CD8-positive, alpha-beta memory T cell (primary cell): Measurements from ENCODE around the gene RYR3. TPM values are rescaled to one million over a fixed set of nuclear protein-coding genes. Genes with fewer than 3 reads are reported as not detected.

Experiments used
- CTCF ChIA-PET: fragments of 350-600 bp; sonication (Branson Sonifier 250); formaldehyde crosslinking; loops from one replicate; lab custom pipeline; 2021; ENCODE audit warnings: antibody characterized with exemption; lab: Charles Lee
- POLR2A ChIA-PET: fragments of 350-600 bp; sonication (Branson Sonifier 250); formaldehyde crosslinking; loops from one replicate; lab custom pipeline; 2021; ENCODE audit warnings: antibody characterized with exemption; lab: Charles Lee
- DNase-seq, 5 donors: peaks; one replicate each; pipeline versions ENCODE4 v3.0.0 to v3.0.0-alpha.2; 2020 to 2022; ENCODE audit warnings: mixed read lengths in 1 of 5
- H3K27ac ChIP-seq: one replicate; pipeline ENCODE4 v1.7.0; 2013; ENCODE audit warnings: low read depth, mild to moderate bottlenecking, low read length, moderate library complexity
- H3K27me3 ChIP-seq: 2 replicates; pipeline ENCODE4 v1.7.0; 2013; ENCODE audit warnings: low read length, mild to moderate bottlenecking; ENCODE audit not compliant: insufficient read depth, poor library complexity, severe bottlenecking
- H3K36me3 ChIP-seq: 2 replicates; pipeline ENCODE4 v1.7.0; 2013; ENCODE audit warnings: mild to moderate bottlenecking, low read length, moderate library complexity; ENCODE audit not compliant: insufficient read depth
- H3K4me1 ChIP-seq: 2 replicates; pipeline ENCODE4 v1.7.0; 2013; ENCODE audit warnings: mild to moderate bottlenecking, low read length, moderate library complexity; ENCODE audit not compliant: insufficient read depth
- H3K4me3 ChIP-seq: 2 replicates; pipeline ENCODE4 v1.7.0; 2013; ENCODE audit warnings: mild to moderate bottlenecking, low read length
- H3K9me3 ChIP-seq: 2 replicates; pipeline ENCODE4 v1.7.0; 2013; ENCODE audit warnings: mild to moderate bottlenecking, low read length
- H3K27ac Mint-ChIP-seq, 8 donors: one replicate each; pipeline ENCODE4 v1.8.0; 2020 to 2021; ENCODE audit warnings: mixed read lengths in 8 of 8, mild to moderate bottlenecking in 6 of 8, inconsistent platforms in 3 of 8, moderate library complexity in 3 of 8
- H3K27me3 Mint-ChIP-seq, 2 donors: one replicate each; pipeline ENCODE4 v1.8.0; 2020 to 2021; ENCODE audit warnings: mixed read lengths in 2 of 2, mild to moderate bottlenecking in 1 of 2, moderate library complexity in 1 of 2
- H3K36me3 Mint-ChIP-seq, 3 donors: one replicate each; pipeline ENCODE4 v1.8.0; 2020 to 2021; ENCODE audit warnings: mixed read lengths in 3 of 3, inconsistent platforms in 1 of 3, mild to moderate bottlenecking in 1 of 3
- H3K4me1 Mint-ChIP-seq, 3 donors: one replicate each; pipeline ENCODE4 v1.8.0; 2020 to 2021; ENCODE audit warnings: mixed read lengths in 3 of 3, inconsistent platforms in 1 of 3, mild to moderate bottlenecking in 1 of 3
- H3K4me3 Mint-ChIP-seq, 7 donors: one replicate each; pipeline ENCODE4 v1.8.0; 2020 to 2021; ENCODE audit warnings: mixed read lengths in 7 of 7, mild to moderate bottlenecking in 6 of 7, moderate library complexity in 4 of 7, inconsistent platforms in 2 of 7
- H3K9me3 Mint-ChIP-seq, 5 donors: one replicate each; pipeline ENCODE4 v1.8.0; 2020 to 2022; ENCODE audit warnings: mixed read lengths in 5 of 5, mild to moderate bottlenecking in 3 of 5, moderate library complexity in 2 of 5, inconsistent platforms in 1 of 5
- polyA plus RNA-seq: library from polyadenylated mRNA; unstranded; fragments of 300-500 nt; fragmentation: Illumina TruSeq; gene quantifications from one replicate; pipeline ENCODE4 v1.2.3, GENCODE V29; 2021
- total RNA-seq, 2 experiments: library from RNA; stranded (reverse); gene quantifications; one replicate each; pipeline ENCODE4 v1.2.3, GENCODE V29; 2021

The RYR3 gene
- total and polyA plus RNA-seq, 3 experiments from 2014 or later: 0.08 TPM; not detected in 2

DNA sequence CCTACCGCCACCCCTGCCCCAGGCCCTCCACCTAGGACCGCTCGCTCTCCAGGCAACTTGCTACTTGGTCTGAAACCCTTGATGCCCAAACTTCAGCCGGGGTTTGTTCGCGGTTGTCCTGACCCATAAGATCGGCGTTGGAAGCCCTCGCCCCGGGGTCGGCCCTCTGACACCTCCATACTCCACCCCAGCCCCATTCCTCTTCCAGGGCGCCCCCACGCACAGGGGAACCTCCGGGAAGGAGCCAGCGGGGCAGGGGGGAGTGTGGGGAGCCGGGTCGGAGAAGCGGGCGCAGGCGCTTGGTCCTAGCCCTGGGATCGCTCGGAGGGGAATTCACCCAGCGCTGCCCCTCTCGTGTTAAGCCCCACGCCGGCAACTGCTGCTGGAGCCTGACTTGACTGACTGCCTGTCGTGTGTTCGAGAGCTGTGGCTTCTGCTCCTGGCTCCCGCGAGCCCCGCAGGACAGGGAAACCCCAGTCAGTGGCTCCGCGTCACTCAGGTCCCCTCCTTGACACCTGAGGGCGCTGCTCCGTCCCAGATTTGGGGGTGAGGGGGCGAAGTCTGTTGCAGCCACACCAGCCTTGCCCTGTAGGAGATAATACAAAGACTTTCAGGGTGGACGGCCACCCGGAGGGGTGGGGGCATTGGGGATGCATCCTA, 675 bp downstream of the RYR3 start:
- DNase-seq: no peak
- H3K36me3 ChIP-seq: no peaks in the 10 kb centered on the region
- peaks cover 0 to 9% (median 3%) of the 10 kb centered on the region in 3 donors for H3K4me1 Mint-ChIP-seq
- peaks cover 0 to 10% (median 7%) of the 10 kb centered on the region in 5 donors for H3K9me3 Mint-ChIP-seq
- no peak overlapping the region for H3K27ac ChIP-seq
- H3K9me3 ChIP-seq: no peaks in the 10 kb centered on the region
- CTCF ChIA-PET: no interaction called here
- no peak overlapping the region for H3K27ac Mint-ChIP-seq
- peaks cover 22 to 28% of the 10 kb centered on the region in 2 donors for H3K27me3 Mint-ChIP-seq
- H3K36me3 Mint-ChIP-seq: no peaks in the 10 kb centered on the region
- H3K4me3 ChIP-seq: no peak overlapping the region
- no peak overlapping the region for H3K4me3 Mint-ChIP-seq
- H3K27me3 ChIP-seq: peaks cover 9% of the 10 kb centered on the region
- H3K4me1 ChIP-seq: no peaks in the 10 kb centered on the region
- POLR2A ChIA-PET: no interaction called here

DNA sequence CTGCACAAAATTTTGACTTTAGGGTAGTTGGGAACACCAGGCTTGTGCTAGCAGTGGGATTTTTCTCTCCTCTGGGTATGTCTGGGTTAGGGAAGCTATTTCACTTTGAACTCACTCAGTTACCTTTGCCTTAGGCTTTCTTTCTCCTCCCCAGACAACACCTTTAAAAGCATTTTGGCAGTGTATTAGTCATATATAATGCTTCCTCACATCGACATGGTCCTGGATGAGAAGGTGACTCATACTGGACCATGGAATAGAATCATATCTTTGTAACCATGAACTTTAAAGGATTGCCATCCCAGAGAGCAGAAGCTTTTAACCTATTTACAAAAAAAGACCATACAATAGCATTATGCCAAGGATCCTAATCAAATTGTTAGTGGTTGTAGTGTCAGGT, 2.7 kb downstream of the RYR3 start:
- peaks cover 9% of the 10 kb centered on the region for H3K27me3 ChIP-seq
- Mint-ChIP-seq H3K4me3 (no peak overlapping the region), H3K27me3 (peaks cover 28 to 29% of the 10 kb centered on the region in 2 donors), H3K9me3 (peaks cover 0 to 11% (median 7%) of the 10 kb centered on the region in 5 donors), H3K4me1 (peaks cover 0 to 9% (median 3%) of the 10 kb centered on the region in 3 donors), H3K27ac (no peak overlapping the region), H3K36me3 (no peaks in the 10 kb centered on the region)
- no peaks in the 10 kb centered on the region for H3K9me3 ChIP-seq
- no peak for DNase-seq
- no peaks in the 10 kb centered on the region for H3K4me1 ChIP-seq
- no peaks in the 10 kb centered on the region for H3K36me3 ChIP-seq
- ChIA-PET CTCF (no interaction called here), POLR2A (no interaction called here)
- H3K27ac ChIP-seq: no peak overlapping the region
- no peak overlapping the region for H3K4me3 ChIP-seq

DNA sequence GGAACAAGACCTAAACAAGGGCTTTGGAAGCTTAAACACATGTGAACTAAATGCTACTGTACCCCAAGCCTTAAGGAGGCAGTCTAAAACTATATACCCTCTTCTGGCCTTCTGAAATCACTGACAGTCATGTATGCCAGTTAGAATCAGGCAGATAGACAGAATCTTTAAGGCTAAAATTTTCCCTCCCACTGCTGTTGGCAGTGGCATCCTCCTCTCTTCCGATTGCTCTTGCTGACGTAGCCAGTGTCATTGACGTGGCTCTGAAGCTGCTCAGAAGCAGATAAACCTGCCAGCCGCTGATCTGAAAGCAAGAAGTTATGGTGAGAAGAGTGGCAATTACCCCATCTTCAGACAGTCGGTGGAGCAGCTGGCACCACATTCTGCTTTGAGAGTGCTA, 3.3 kb downstream of the RYR3 start:
- H3K27me3 Mint-ChIP-seq: peaks cover 26 to 29% of the 10 kb centered on the region in 2 donors
- DNase-seq: no peak

DNA sequence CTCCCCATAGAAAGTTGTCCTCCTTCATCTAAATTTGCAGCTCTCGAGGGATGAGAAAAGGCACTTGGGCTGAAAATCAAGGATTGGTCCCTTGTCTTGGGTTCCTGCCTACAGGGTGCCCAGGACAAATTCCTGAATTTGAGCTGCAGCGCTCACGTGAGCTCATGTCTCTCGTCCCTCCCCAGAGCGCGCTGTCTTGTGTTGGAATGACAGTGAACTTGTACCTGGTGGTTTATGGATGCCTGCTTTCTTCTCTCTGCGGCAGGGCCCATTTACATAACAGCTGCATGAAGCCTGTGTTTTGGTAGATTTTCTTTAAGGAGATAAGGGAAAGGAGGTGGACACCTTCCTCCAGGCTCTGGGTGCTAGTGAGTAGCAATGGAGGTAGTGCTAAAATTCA, 4.3 kb downstream of the RYR3 start:
- no peaks in the 10 kb centered on the region for H3K4me1 ChIP-seq
- ChIA-PET CTCF (no interaction called here), POLR2A (no interaction called here)
- H3K36me3 Mint-ChIP-seq: no peaks in the 10 kb centered on the region
- no peak for DNase-seq
- no peaks in the 10 kb centered on the region for H3K9me3 ChIP-seq
- peaks cover 17 to 25% of the 10 kb centered on the region in 2 donors for H3K27me3 Mint-ChIP-seq
- H3K27me3 ChIP-seq: peaks cover 9% of the 10 kb centered on the region
- H3K9me3 Mint-ChIP-seq: peaks cover 0 to 8% (median 5%) of the 10 kb centered on the region in 5 donors
- peaks cover 0 to 9% (median 3%) of the 10 kb centered on the region in 3 donors for H3K4me1 Mint-ChIP-seq
- H3K27ac Mint-ChIP-seq: no peak overlapping the region
- no peaks in the 10 kb centered on the region for H3K36me3 ChIP-seq
- no peak overlapping the region for H3K27ac ChIP-seq
- H3K4me3 Mint-ChIP-seq: no peak overlapping the region
- no peak overlapping the region for H3K4me3 ChIP-seq

More for the DNA sequence above, 3.3 kb downstream of the RYR3 start:
- POLR2A ChIA-PET: no interaction called here
- no peak overlapping the region for H3K4me3 Mint-ChIP-seq
- Histone ChIP-seq H3K4me3 (no peak overlapping the region), H3K27me3 (peaks cover 9% of the 10 kb centered on the region), H3K36me3 (no peaks in the 10 kb centered on the region), H3K9me3 (no peaks in the 10 kb centered on the region), H3K4me1 (no peaks in the 10 kb centered on the region), H3K27ac (no peak overlapping the region)
- peaks cover 0 to 10% (median 7%) of the 10 kb centered on the region in 5 donors for H3K9me3 Mint-ChIP-seq
- no peak overlapping the region for H3K27ac Mint-ChIP-seq
- CTCF ChIA-PET: interaction anchor here (0.6 kb wide), 1 partner anchor 134 kb away, joined by 3 read pairs; no protein-coding TSS in a partner anchor
- H3K4me1 Mint-ChIP-seq: peaks cover 0 to 9% (median 3%) of the 10 kb centered on the region in 3 donors
- H3K36me3 Mint-ChIP-seq: no peaks in the 10 kb centered on the region

DNA sequence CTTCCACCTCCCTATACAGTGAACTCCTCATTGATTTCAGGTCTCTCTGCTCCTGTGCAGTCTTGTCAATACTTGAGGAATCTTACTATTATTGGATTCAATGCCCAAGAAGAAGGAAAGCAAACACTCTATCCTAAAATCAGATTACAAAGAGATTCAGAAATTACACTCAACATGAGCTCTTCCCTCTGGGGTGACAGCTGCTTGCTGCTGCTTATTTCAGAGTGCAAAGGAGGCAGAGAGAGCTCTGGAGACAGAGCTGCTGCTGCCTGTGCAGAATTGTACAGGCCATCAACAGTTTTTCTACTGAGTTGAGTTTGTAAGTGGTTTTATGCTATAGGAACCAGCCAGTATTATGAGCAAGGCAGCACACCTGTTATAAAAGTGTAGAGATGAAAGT, 7.1 kb downstream of the RYR3 start:
- Histone ChIP-seq H3K4me1 (no peaks in the 10 kb centered on the region), H3K36me3 (no peaks in the 10 kb centered on the region), H3K9me3 (no peaks in the 10 kb centered on the region), H3K27me3 (peaks cover under 1% of the 10 kb centered on the region), H3K27ac (no peak overlapping the region), H3K4me3 (no peak overlapping the region)
- H3K4me1 Mint-ChIP-seq: no peaks in the 10 kb centered on the region
- ChIA-PET CTCF (no interaction called here), POLR2A (no interaction called here)
- no peak overlapping the region for H3K4me3 Mint-ChIP-seq
- peaks cover 0 to 2% (median 0%) of the 10 kb centered on the region in 5 donors for H3K9me3 Mint-ChIP-seq
- H3K27ac Mint-ChIP-seq: no peak overlapping the region
- H3K27me3 Mint-ChIP-seq: peaks cover 2 to 11% of the 10 kb centered on the region in 2 donors
- no peaks in the 10 kb centered on the region for H3K36me3 Mint-ChIP-seq
- DNase-seq: no peak

DNA sequence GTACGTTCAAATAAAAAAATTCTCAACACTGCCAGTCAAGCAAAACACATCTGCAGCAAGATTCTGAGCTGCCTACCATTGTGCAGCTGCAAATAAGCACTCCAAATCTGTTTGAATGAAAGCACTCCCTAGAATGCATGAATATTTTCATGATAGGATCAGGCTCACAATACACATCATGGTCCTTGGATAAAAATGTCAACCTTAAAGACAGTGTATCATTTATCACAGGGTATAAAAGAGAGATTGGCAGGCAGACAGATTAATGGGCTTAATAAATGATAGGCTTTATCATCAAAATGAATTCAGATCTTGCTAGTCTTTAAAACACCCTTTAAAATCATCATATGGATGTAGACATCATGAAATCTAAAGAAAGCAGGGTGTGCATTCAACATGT, 9.2 kb downstream of the RYR3 start:
- Histone ChIP-seq H3K27me3 (no peaks in the 10 kb centered on the region), H3K4me3 (no peak overlapping the region), H3K9me3 (no peaks in the 10 kb centered on the region), H3K4me1 (no peaks in the 10 kb centered on the region), H3K27ac (no peak overlapping the region), H3K36me3 (no peaks in the 10 kb centered on the region)
- ChIA-PET CTCF (no interaction called here), POLR2A (no interaction called here)
- peaks cover 0 to 6% (median 0%) of the 10 kb centered on the region in 3 donors for H3K4me1 Mint-ChIP-seq
- H3K4me3 Mint-ChIP-seq: no peak overlapping the region
- no peak for DNase-seq
- H3K27me3 Mint-ChIP-seq: peaks cover 0 to 9% of the 10 kb centered on the region in 2 donors
- no peak overlapping the region for H3K27ac Mint-ChIP-seq
- no peaks in the 10 kb centered on the region for H3K36me3 Mint-ChIP-seq
- H3K9me3 Mint-ChIP-seq: peaks cover 0 to 2% (median 0%) of the 10 kb centered on the region in 5 donors

DNA sequence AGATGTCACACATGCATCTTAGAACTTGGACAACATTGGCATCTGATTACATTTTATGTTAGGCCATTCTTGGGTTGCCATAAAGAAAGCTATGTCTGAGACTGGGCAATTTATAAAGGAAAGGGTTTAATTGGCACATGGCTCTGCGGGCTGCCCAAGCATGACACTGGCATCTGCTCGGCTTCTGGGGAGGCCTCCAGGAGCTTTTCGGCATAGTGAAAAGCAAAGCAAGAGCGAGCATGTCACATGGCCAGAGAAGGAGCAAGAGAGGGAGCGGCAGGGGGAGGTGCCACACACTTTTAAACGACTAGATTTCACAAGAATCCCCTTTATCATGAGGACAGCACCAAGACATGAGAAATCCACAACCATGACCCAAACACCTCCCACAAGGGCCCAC, 11.3 kb downstream of the RYR3 start:
- Mint-ChIP-seq H3K27me3 (peaks cover 0 to 12% of the 10 kb centered on the region in 2 donors), H3K27ac (no peak overlapping the region), H3K4me1 (peaks cover 0 to 6% (median 0%) of the 10 kb centered on the region in 3 donors), H3K36me3 (no peaks in the 10 kb centered on the region), H3K4me3 (no peak overlapping the region), H3K9me3 (peaks cover 0 to 4% (median 2%) of the 10 kb centered on the region in 5 donors)
- H3K4me1 ChIP-seq: no peaks in the 10 kb centered on the region
- no peaks in the 10 kb centered on the region for H3K9me3 ChIP-seq
- H3K27ac ChIP-seq: no peak overlapping the region
- DNase-seq: no peak
- POLR2A ChIA-PET: no interaction called here
- no peak overlapping the region for H3K4me3 ChIP-seq
- no peaks in the 10 kb centered on the region for H3K27me3 ChIP-seq
- CTCF ChIA-PET: no interaction called here
- no peaks in the 10 kb centered on the region for H3K36me3 ChIP-seq

DNA sequence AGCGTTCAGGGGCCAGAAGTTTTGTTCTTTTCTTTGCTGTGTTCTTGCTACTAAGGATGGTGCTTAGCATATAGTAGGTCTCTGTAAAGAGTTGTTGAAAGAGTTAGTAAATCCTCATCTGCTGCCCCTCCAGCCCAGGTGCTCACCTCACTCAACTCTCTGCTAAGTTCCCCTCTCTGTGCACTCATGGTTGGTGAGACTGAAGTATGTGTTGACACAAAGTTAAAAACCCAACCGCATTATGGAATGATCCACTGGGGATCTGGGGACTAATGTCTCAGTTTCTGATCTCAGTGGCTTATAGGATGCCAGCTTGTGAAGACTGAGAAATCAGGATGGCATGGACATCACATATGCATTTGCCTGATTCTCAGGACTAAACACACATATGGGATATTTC, 13.8 kb downstream of the RYR3 start:
- ChIA-PET CTCF (no interaction called here), POLR2A (no interaction called here)
- Histone ChIP-seq H3K4me3 (no peak overlapping the region), H3K36me3 (no peaks in the 10 kb centered on the region), H3K9me3 (no peaks in the 10 kb centered on the region), H3K27me3 (no peaks in the 10 kb centered on the region), H3K27ac (no peak overlapping the region), H3K4me1 (no peaks in the 10 kb centered on the region)
- peaks cover 0 to 4% (median 0%) of the 10 kb centered on the region in 5 donors for H3K9me3 Mint-ChIP-seq
- no peak for DNase-seq
- no peak overlapping the region for H3K27ac Mint-ChIP-seq
- H3K36me3 Mint-ChIP-seq: no peaks in the 10 kb centered on the region
- H3K4me3 Mint-ChIP-seq: no peak overlapping the region
- H3K4me1 Mint-ChIP-seq: peaks cover 0 to 6% (median 0%) of the 10 kb centered on the region in 3 donors
- H3K27me3 Mint-ChIP-seq: peaks cover 0 to 7% of the 10 kb centered on the region in 2 donors
